ENCODE results near the gene HTR3C.

Gene HTR3C

DNA sequence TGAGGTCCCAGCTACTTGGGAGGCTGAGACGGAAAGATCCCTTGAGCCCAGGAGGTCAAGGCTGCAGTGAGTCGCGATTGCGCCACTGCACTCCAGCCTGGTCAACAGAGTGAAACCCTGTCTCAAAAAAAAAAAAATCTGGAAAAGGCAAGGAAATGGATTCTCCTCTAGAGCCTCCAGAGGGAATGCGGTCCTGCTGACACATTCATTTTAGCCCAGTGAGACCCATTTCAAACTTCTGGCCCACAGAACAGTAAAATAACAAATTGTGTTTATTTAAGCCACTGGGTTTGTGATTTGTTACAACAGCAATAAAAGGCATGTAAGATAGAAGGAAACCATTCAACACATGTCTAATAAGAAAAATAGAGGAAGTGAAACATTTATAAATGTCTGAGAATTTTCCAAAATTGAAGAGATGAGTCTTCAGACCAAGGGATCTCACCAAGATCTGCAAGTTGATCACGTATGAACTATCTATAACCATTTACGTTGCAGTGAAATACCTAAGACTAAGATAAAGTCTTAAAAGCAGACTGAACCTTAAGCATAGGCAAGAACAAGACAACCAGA lies 44.0 kb downstream of the HTR3C start, which contains the start of gene HTR3E:
HTR3E (plus strand) TSS at position 254 of the 573 bp plus-strand sequence. CDS start 466 bp downstream, outside the sequence.
- no peak for DNase-seq

DNA sequence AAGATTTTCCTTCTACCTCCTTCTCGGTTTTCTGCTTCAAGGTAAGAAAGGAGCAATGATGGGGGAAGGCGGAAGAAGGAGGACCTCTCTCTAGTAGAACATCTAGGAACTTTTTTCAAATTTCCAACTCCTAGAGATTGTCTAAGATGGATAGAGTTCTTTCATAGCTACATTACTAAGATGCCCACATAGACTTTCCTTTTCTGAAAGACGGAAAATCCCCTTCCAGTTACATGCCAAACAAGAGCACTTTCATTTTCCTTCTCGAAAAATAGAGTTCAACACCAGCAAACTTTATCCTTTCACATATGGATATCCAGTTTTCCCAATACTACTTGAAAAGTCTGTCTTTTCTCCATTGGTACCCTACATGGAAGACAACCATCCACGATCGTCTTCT lies 44.7 kb downstream of the HTR3C start:
- DNase-seq, result no peak

DNA sequence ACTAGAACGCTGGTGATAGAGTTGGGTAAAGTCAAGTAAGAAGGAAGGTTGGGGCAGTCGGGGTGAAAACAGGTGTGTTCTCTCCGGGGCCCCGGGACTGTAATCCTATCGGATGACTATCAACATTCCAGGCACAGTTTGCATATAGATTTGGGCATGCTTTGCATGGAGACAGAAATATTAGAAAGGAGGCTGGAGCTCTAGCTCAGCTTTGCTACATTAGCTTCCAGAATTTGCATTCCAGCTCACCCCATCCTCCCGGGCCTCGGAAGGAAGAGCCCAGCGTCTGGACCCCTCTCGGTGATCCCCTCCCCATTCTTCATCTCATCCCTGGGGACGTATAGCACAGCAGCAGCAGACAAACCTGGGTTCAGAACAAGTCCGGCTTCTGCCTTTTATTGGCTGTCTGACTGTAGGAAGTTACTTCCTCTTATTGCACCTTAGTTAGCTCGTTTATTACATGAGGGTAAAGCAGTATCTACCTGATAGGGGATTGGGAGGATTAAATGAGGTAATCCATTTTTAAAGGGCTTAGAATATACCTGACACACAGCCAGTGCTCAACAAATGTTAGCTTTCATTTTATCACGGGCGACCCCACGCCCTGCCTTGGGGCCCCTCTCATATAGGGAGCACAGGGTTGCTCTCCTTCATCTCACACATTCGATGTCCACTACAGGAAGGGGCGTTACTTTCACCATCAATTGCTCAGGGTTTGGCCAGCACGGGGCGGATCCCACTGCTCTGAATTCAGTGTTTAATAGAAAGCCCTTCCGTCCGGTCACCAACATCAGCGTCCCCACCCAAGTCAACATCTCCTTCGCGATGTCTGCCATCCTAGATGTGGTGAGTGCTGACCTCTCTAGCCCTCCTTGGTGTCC lies 47.2 kb downstream of the HTR3C start:
- no peak for DNase-seq

Data from T1000 (cell line).